Uterus (tissue), 4 donors: ENCODE measurements around the gene INPP5A. TPM values are rescaled to one million over a fixed set of nuclear protein-coding genes. Genes with fewer than 3 reads are reported as not detected.

Experiments used
- DNase-seq, 2 donors: peaks; one replicate each; pipeline ENCODE4 v3.0.0-alpha.2; 2019 to 2020
- H3K27ac ChIP-seq, 2 donors: fragments of 200-600 bp; sonication (generic); 1 replicate in 1 of 2; 2 replicates in 1 of 2; pipeline ENCODE4 v1.5.1; 2016 to 2018
- H3K27me3 ChIP-seq, 2 donors: fragments of 200-600 bp; sonication (generic); one replicate each; pipeline ENCODE4 v1.5.1; 2018 to 2019; ENCODE audit warnings: control low read depth in 1 of 2
- H3K36me3 ChIP-seq, 2 donors: fragments of 200-600 bp; sonication (generic); one replicate each; pipeline ENCODE4 v1.5.1; 2019; ENCODE audit warnings: control low read depth in 1 of 2
- H3K4me1 ChIP-seq, 2 donors: fragments of 200-600 bp; sonication (generic); one replicate each; pipeline ENCODE4 v1.5.1; 2018 to 2019; ENCODE audit warnings: control low read depth in 1 of 2
- H3K4me3 ChIP-seq, 2 donors: fragments of 200-600 bp; sonication (generic); 1 replicate in 1 of 2; 2 replicates in 1 of 2; pipeline ENCODE4 v1.5.1; 2018 to 2019; ENCODE audit warnings: mild to moderate bottlenecking in 1 of 2
- H3K9me3 ChIP-seq, 2 donors: fragments of 200-600 bp; sonication (generic); one replicate each; pipeline ENCODE4 v1.5.1; 2019; ENCODE audit warnings: control low read depth in 1 of 2
- CTCF ChIP-seq, 4 experiments: fragments of 200-600 bp in 2 of 4; fragments of 450-650 bp in 2 of 4; sonication (generic) in 2 of 4; IDR thresholded peaks; one replicate each; pipeline ENCODE4 v1.5.1; 2016 to 2019; ENCODE audit warnings: antibody characterized with exemption in 4 of 4, mild to moderate bottlenecking in 2 of 4, moderate library complexity in 1 of 4
- POLR2A ChIP-seq, 2 donors: fragments of 450-650 bp; IDR thresholded peaks; one replicate each; pipeline ENCODE4 v1.6.1; 2016; ENCODE audit warnings: antibody characterized with exemption in 2 of 2, mild to moderate bottlenecking in 1 of 2, moderate library complexity in 1 of 2
- intact Hi-C: fragments of 100-400 bp; cut with DNase I; formaldehyde crosslinking; loops from one replicate; pipeline ENCODE4 v1.15.1; 2023; ENCODE audit warnings: low total_unique reads
- total RNA-seq, 4 donors: library from RNA; depleted of rRNA in 3 of 4; stranded (reverse); fragments of >200 nt in 3 of 4; gene quantifications; one replicate each; pipeline versions ENCODE4 v1.1.0 to v1.2.4, GENCODE V29; 2014 to 2023
- donor health status: DM: yes; HTN: yes; CAD: no.

The INPP5A gene
- total RNA-seq, 4 donors from 2014 or later: 22.5 to 160 (median 93.2) TPM

GRCh38 chr10:132711613-132712121, 174.1 kb downstream of the INPP5A start:
- H3K9me3 ChIP-seq: no peaks in the 10 kb centered on the region
- intact Hi-C loops: no loop called here
- no peaks in the 10 kb centered on the region for H3K27me3 ChIP-seq
- H3K4me3 ChIP-seq: no peak overlapping the region
- H3K36me3 ChIP-seq: no peaks in the 10 kb centered on the region
- H3K27ac ChIP-seq: no peak overlapping the region
- TF ChIP-seq CTCF (IDR thresholded peaks at IDR 0.05) (no peak), POLR2A (IDR thresholded peaks at IDR 0.05) (no peak)
- DNase-seq: no peak
- no peaks in the 10 kb centered on the region for H3K4me1 ChIP-seq

GRCh38 chr10:132712291-132712690, 174.7 kb downstream of the INPP5A start:
- no peaks in the 10 kb centered on the region for H3K4me1 ChIP-seq
- intact Hi-C loops: no loop called here
- H3K36me3 ChIP-seq: no peaks in the 10 kb centered on the region
- no peaks in the 10 kb centered on the region for H3K9me3 ChIP-seq
- H3K27me3 ChIP-seq: no peaks in the 10 kb centered on the region
- no peak overlapping the region for H3K4me3 ChIP-seq
- DNase-seq: no peak
- no peak overlapping the region for H3K27ac ChIP-seq
- TF ChIP-seq POLR2A (IDR thresholded peaks at IDR 0.05) (no peak), CTCF (IDR thresholded peaks at IDR 0.05) (no peak)

- Histone ChIP-seq H3K9me3 (no peaks in the 10 kb centered on the region), H3K27me3 (no peaks in the 10 kb centered on the region), H3K4me3 (no peak overlapping the region), H3K4me1 (no peaks in the 10 kb centered on the region), H3K27ac (no peak overlapping the region), H3K36me3 (no peaks in the 10 kb centered on the region)
- no peak for DNase-seq
- no peak for TF ChIP-seq CTCF (IDR thresholded peaks at IDR 0.05)
- TF ChIP-seq POLR2A (IDR thresholded peaks at IDR 0.05): no peak
- intact Hi-C loops: no loop called here
Observed at GRCh38 chr10:132712743-132713142, 175.2 kb downstream of the INPP5A start.

GRCh38 chr10:132713421-132714095, 176.0 kb downstream of the INPP5A start:
- no peak for DNase-seq
- H3K27ac ChIP-seq: no peak overlapping the region
- H3K9me3 ChIP-seq: no peaks in the 10 kb centered on the region
- intact Hi-C loops: no loop called here
- no peak for TF ChIP-seq POLR2A (IDR thresholded peaks at IDR 0.05)
- TF ChIP-seq CTCF (IDR thresholded peaks at IDR 0.05): no peak
- no peaks in the 10 kb centered on the region for H3K4me1 ChIP-seq
- no peaks in the 10 kb centered on the region for H3K36me3 ChIP-seq
- H3K4me3 ChIP-seq: no peak overlapping the region
- no peaks in the 10 kb centered on the region for H3K27me3 ChIP-seq

- Histone ChIP-seq H3K4me1 (no peaks in the 10 kb centered on the region), H3K27ac (no peak overlapping the region), H3K9me3 (no peaks in the 10 kb centered on the region), H3K27me3 (no peaks in the 10 kb centered on the region), H3K36me3 (no peaks in the 10 kb centered on the region), H3K4me3 (no peak overlapping the region)
- no peak for TF ChIP-seq POLR2A (IDR thresholded peaks at IDR 0.05)
- no peak for TF ChIP-seq CTCF (IDR thresholded peaks at IDR 0.05)
- intact Hi-C loops: no loop called here
- no peak for DNase-seq
Observed at GRCh38 chr10:132714096-132714985, 176.8 kb downstream of the INPP5A start.
